GM12878 (cell line): ENCODE data around the gene FBXL15. TPM values are rescaled to one million over a fixed set of nuclear protein-coding genes. Genes with fewer than 3 reads are reported as not detected.

Source experiments
- BCL11A ChIP-seq: IDR thresholded peaks from 2 replicates; pipeline ENCODE4 v1.6.1; 2011; ENCODE audit warnings: low read depth, low read length
- BHLHE40 ChIP-seq, 2 experiments: fragments of 450-650 bp in 1 of 2; IDR thresholded peaks; 2 replicates each; pipeline ENCODE4 v1.6.1; 2011 to 2017; ENCODE audit warnings: low read depth in 2 of 2, borderline replicate concordance in 1 of 2, improper control_type of control experiment in 1 of 2, low read length in 1 of 2, mild to moderate bottlenecking in 1 of 2
- CTCF ChIP-seq, 3 experiments: IDR thresholded peaks in 2 of 3; conservative IDR thresholded peaks in 1 of 3; 2 replicates each; pipeline ENCODE4 v1.5.1; 2011; ENCODE audit warnings: low read depth in 3 of 3, low read length in 3 of 3, mild to moderate bottlenecking in 3 of 3, control low read depth in 2 of 3, moderate library complexity in 2 of 3, inconsistent platforms in 1 of 3, mixed read lengths in 1 of 3; ENCODE audit not compliant: control insufficient read depth in 2 of 3, insufficient read depth in 1 of 3; ENCODE audit errors: extremely low read depth in 1 of 3
- E2F4 ChIP-seq: IDR thresholded peaks from 2 replicates; pipeline ENCODE4 v1.6.1; 2012; ENCODE audit warnings: low read depth, low read length, improper control_type of control experiment
- EZH2 ChIP-seq: IDR thresholded peaks from 2 replicates; pipeline ENCODE4 v1.6.1; 2012; ENCODE audit warnings: low read depth, mild to moderate bottlenecking, control low read depth, inconsistent platforms, low read length, borderline replicate concordance; ENCODE audit not compliant: control insufficient read depth
- IKZF2 ChIP-seq, 2 experiments: fragments of 450-650 bp; IDR thresholded peaks; 2 replicates each; pipeline ENCODE4 v1.6.1; 2017; ENCODE audit warnings: mild to moderate bottlenecking in 2 of 2, moderate library complexity in 2 of 2
- MTA3 ChIP-seq: IDR thresholded peaks from 2 replicates; pipeline ENCODE4 v1.6.1; 2012; ENCODE audit warnings: low read length, inconsistent platforms, borderline replicate concordance
- PAX8 ChIP-seq: fragments of 450-650 bp; IDR thresholded peaks from 2 replicates; pipeline ENCODE4 v1.6.1; 2017; ENCODE audit warnings: mild to moderate bottlenecking, moderate library complexity
- PKNOX1 ChIP-seq: fragments of 450-650 bp; IDR thresholded peaks from 2 replicates; pipeline ENCODE4 v1.6.1; 2016; ENCODE audit warnings: mild to moderate bottlenecking
- RBBP5 ChIP-seq: fragments of 200-600 bp; sonication (generic); conservative IDR thresholded peaks from 2 replicates; pipeline ENCODE4 v1.6.1; 2016
- RELB ChIP-seq: fragments of 450-650 bp; IDR thresholded peaks from 2 replicates; pipeline ENCODE4 v1.6.1; 2017; ENCODE audit warnings: low read depth, mild to moderate bottlenecking, moderate library complexity
- RFX5 ChIP-seq: IDR thresholded peaks from 2 replicates; pipeline ENCODE4 v1.6.1; 2011; ENCODE audit warnings: low read depth, low read length, improper control_type of control experiment
- SP1 ChIP-seq: IDR thresholded peaks from one replicate; pipeline ENCODE4 v1.6.1; 2011; ENCODE audit warnings: low read depth, low read length
- SRF ChIP-seq, 2 experiments: IDR thresholded peaks; 2 replicates each; pipeline ENCODE4 v1.6.1; 2011; ENCODE audit warnings: low read depth in 2 of 2, low read length in 2 of 2, mild to moderate bottlenecking in 1 of 2, moderate library complexity in 1 of 2
- SUZ12 ChIP-seq: fragments of 200-600 bp; sonication (generic); IDR thresholded peaks from one replicate; pipeline ENCODE4 v1.6.1; 2018; ENCODE audit warnings: antibody characterized with exemption, mild to moderate bottlenecking; ENCODE audit not compliant: unreplicated experiment
- TCF12 ChIP-seq: IDR thresholded peaks from 2 replicates; pipeline ENCODE4 v1.6.1; 2011; ENCODE audit warnings: low read depth, mild to moderate bottlenecking, low read length
- ZNF24 ChIP-seq: fragments of 450-650 bp; IDR thresholded peaks from 2 replicates; pipeline ENCODE4 v1.6.1; 2017; ENCODE audit warnings: antibody characterized with exemption, mild to moderate bottlenecking
- polyA plus RNA-seq, 11 experiments: library from polyadenylated mRNA; depleted of rRNA in 4 of 11; unstranded in 6 of 11; stranded (reverse) in 5 of 11; fragments of >200 nt; fragmentation: Nextera tagmentation in 4 of 11; fragmentation: Illumina TruSeq in 1 of 11; extraction: Ambion mirVana in 4 of 11; extraction: Trizol in 1 of 11; gene quantifications; 1 replicate in 1 of 11; 2 replicates in 10 of 11; pipeline versions ENCODE4 v1.2.1 to v1.2.3, GENCODE V29; 2011 to 2016; ENCODE audit warnings: inconsistent platforms in 2 of 11, missing spikeins in 2 of 11, low read depth in 1 of 11
- total RNA-seq, 4 experiments: library from RNA; depleted of rRNA in 3 of 4; stranded (reverse); fragments of >200 nt in 3 of 4; fragmentation: Illumina TruSeq in 1 of 4; extraction: Trizol in 1 of 4; gene quantifications; 2 replicates each; pipeline versions ENCODE4 v1.2.1 to v1.2.3, GENCODE V29; 2013 to 2021
- TF ChIP-seq, protein P1 (sequence below): fragments of 150-350 bp; IDR thresholded peaks from 2 replicates; pipeline ENCODE4 v1.6.1; 2014; ENCODE audit warnings: mild to moderate bottlenecking, low read depth, low read length
- TF ChIP-seq, protein P2 (sequence below): fragments of 450-650 bp; IDR thresholded peaks from 2 replicates; pipeline ENCODE4 v1.6.1; 2016; ENCODE audit warnings: mild to moderate bottlenecking

FBXL15 gene
- total and polyA plus RNA-seq, 10 of the 15 experiments (the other 5 are each of a cell fraction or from before 2014, with no cell fraction given) = 0.13 to 21.3 (median 7.9) TPM

GRCh38 chr10:102394079-102394800 is 26.4 kb upstream of the FBXL15 start (continued):
- TF ChIP-seq E2F4 (no peak), BCL11A (peak; percentile 16; the same call in 1 of the 2 replicates), EZH2 (no peak), PAX8 (no peak), ZNF24 (peak; percentile 34; the same call in 1 of the 2 replicates), RBBP5 (no peak), SP1 (peak; percentile 70), BHLHE40 (IDR thresholded peaks at IDR 0.05; ENCODE audit: borderline replicate concordance in 1 of 2, low read depth in 2 of 2, low read length in 1 of 2) (peak in 1 of 2 experiments; percentile 65; a peak in 1 of 4 replicates), IKZF2 (IDR thresholded peaks at IDR 0.05) (peak; percentile 62 to 82; a peak in 3 of 4 replicates), MTA3 (no peak), PKNOX1 (peak; percentile 54; the same call in 1 of the 2 replicates), CTCF (IDR thresholded peaks at IDR 0.05 in 2 of 3, conservative IDR thresholded peaks at IDR 0.05 in 1 of 3; ENCODE audit: control insufficient read depth in 2 of 3, extremely low read depth in 1 of 3, insufficient read depth in 1 of 3, low read depth in 3 of 3, low read length in 3 of 3) (peak in 2 of 3 experiments; percentile 89 to 91; a peak in 2 of 6 replicates), RFX5 (peak; percentile 84), RELB (peak; percentile 98), SRF (IDR thresholded peaks at IDR 0.05; ENCODE audit: low read depth in 2 of 2, low read length in 2 of 2) (peak in 1 of 2 experiments; percentile 38; a peak in 1 of 4 replicates), TCF12 (peak; percentile 83), SUZ12 (no peak)
- TF ChIP-seq, protein P1, sequence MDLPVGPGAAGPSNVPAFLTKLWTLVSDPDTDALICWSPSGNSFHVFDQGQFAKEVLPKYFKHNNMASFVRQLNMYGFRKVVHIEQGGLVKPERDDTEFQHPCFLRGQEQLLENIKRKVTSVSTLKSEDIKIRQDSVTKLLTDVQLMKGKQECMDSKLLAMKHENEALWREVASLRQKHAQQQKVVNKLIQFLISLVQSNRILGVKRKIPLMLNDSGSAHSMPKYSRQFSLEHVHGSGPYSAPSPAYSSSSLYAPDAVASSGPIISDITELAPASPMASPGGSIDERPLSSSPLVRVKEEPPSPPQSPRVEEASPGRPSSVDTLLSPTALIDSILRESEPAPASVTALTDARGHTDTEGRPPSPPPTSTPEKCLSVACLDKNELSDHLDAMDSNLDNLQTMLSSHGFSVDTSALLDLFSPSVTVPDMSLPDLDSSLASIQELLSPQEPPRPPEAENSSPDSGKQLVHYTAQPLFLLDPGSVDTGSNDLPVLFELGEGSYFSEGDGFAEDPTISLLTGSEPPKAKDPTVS = no peak; the same call in 1 of the 2 replicates
- TF ChIP-seq, protein P2, sequence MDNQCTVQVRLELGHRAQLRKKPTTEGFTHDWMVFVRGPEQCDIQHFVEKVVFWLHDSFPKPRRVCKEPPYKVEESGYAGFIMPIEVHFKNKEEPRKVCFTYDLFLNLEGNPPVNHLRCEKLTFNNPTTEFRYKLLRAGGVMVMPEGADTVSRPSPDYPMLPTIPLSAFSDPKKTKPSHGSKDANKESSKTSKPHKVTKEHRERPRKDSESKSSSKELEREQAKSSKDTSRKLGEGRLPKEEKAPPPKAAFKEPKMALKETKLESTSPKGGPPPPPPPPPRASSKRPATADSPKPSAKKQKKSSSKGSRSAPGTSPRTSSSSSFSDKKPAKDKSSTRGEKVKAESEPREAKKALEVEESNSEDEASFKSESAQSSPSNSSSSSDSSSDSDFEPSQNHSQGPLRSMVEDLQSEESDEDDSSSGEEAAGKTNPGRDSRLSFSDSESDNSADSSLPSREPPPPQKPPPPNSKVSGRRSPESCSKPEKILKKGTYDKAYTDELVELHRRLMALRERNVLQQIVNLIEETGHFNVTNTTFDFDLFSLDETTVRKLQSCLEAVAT = peak; percentile 36; the same call in 1 of the 2 replicates
